Ramos (cell line): Measurements from ENCODE around the gene UNCX.
"Not testable (repeated sequence)": the region's sequence is repeated elsewhere in the genome, so short reads cannot be mapped to it uniquely, and the experiment has no call there.

Source experiments
- in situ Hi-C: fragments of 300-500 bp; cut with MboI; formaldehyde crosslinking; loops from one replicate; pipeline ENCODE4 v1.14.3; 2022; ENCODE audit warnings: low sequenced_read_pairs; ENCODE audit not compliant: unreplicated experiment

Gene UNCX

DNA sequence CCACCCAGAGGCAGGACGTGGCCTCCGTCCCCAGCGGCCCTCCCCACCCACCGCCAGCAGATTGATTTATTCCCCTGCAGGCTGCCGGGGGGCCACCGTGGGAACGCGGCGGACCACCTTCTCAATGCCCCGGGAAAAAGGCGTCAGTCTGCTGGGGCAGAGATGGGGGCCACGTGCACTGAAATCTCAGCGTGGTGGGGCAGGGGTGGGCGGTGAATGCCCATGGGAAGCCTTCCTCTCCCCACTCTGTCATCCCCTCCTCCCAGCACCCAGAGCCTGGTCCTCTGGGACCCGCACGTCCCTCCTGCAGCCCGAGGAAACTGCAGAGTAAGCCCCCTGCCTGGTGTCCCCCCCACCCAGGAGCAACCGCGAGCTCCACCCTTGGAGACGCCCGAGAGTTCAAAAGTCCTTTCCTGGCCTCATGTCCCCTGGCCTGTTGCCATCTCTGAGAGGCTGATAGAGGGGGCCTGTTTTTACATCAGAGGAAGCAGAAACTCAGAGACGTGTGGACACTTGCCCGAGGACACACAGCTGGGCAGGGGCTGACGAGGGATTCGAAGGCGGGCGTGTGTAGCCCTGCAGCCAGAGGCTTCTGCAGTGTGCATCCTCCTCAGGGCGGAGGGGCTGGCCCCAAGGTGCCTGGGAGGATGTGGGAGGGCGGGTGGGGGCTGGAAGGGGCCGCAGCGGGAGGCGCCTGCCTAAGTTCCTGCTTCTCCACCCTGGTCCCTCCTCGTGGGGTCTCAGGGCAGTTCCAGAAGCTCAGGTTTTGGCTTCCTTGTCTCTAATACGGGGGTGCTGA, 21.8 kb downstream of the UNCX start:
- in situ Hi-C loops = no loop called here

DNA sequence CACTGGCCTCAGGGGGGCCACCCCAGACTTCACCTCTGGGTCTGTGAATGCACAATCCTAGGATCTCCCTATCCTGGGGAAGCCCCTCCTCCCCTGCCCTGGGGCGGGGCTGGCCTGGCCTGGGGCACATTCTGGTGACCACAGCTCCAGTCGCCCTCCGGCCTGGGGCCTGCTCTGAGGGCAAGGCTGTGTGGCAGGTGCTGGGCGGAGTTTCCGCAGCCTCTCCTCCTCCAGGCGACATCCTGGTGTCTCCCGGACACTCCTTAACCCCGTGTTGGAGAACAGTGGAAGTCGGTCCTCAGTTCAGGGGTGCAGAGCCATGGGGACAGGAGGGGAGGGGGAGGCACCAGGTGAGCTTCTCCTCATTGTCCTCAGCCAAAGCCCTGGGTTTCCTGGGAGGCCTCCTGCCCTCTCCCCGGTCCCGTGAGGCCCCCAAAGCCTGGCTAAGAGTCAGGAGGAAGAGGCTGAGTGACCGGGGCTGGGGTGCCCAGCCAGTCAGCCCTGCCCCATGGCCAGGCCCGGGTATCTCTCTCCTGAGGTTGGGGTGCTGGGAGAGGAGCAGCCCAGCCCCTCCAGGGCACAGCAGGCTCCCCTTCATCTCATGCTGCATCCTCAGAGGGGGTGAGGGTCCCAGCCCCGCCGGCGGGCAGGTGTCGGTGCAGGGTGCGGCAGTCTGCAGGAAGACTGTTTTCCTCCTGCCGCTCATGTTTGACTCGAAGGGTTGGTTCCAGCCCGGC, 22.6 kb downstream of the UNCX start:
- in situ Hi-C loops = no loop called here

DNA sequence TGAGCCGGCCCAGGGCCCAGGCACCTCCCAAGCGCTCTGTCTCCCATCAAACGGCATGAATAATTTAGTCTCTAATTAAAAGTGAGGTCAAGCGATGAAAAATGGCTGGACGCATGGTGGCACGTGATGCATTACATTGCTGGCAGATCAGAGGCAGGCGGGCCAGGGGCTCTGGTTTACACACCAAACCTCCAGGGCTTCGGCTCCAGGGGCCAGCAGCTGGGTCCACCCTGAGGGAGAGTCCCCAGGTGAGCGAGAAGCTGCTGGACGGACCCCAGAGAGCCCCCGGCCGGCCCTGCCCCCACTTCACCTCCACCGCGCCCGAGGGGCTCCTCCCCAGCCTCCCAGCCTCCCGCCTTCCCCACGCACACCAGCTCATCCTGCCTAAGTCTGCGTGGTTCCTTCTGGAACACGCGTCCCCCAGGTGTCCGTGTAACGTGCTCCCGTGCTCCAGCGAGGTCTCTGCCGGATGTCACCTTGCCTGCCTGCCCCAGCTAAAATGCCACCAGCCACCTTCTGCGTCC, 23.2 kb downstream of the UNCX start:
- in situ Hi-C loops = no loop called here

DNA sequence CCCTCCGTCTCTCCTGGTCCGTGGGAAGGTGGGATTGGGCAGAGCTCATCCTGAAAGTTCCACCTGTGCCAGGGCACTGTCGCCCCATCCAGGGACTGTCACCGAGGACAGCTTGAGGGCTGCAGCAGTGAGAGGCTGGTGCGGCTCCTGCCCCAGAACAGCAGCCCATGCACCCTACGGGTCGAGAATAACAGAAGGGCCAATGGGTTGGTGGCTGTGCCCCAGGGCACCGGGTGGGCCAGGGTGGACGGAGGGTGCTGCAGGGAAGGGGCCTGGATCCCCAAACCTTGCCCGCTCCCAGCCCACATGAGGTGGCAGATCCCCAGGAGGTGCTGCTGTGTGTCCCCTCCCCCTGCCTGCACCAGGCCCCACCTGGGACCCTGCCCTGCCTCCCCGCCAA, 23.9 kb downstream of the UNCX start:
- in situ Hi-C loops = no loop called here

DNA sequence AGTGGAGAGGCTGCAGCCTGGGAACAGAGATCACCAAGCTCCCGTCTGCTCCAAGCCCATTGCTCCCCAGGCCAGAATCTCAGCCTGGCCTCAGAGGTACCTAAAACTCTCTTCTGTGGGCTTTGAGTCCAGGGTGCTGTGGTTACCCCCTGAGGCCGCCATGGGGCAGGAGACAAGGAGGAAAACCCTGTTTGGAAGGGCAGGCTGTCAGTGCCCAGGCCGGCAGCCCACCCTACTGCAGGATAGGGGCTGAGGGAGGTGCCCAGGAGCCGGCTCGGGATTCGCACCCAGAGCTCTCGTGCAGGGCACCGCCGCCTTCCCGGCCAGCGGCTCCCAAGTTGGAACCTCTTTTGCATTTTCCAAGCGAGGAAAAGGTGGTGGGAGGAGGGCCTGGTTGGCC, 24.5 kb downstream of the UNCX start:
- in situ Hi-C loops = no loop called here

DNA sequence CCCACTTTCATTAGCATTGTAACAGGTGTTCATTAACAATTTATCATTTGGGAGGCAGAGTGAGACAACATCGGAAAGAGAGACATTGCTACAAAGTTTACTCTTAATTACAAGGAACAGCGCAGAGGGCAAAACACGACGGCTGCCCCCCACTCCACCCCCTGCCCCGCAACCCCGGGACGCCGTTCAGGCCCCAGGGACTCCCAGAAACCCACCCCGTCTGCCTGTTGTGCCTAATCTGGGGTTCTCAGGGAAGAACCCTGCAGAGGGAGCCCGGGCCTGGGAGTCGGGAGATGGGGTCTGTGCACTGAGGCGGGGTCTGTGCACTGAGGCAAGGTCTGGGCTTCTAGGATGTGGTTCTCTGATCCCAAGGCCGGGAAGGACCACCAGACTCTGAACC, 25.2 kb downstream of the UNCX start:
- in situ Hi-C loops = no loop called here

DNA sequence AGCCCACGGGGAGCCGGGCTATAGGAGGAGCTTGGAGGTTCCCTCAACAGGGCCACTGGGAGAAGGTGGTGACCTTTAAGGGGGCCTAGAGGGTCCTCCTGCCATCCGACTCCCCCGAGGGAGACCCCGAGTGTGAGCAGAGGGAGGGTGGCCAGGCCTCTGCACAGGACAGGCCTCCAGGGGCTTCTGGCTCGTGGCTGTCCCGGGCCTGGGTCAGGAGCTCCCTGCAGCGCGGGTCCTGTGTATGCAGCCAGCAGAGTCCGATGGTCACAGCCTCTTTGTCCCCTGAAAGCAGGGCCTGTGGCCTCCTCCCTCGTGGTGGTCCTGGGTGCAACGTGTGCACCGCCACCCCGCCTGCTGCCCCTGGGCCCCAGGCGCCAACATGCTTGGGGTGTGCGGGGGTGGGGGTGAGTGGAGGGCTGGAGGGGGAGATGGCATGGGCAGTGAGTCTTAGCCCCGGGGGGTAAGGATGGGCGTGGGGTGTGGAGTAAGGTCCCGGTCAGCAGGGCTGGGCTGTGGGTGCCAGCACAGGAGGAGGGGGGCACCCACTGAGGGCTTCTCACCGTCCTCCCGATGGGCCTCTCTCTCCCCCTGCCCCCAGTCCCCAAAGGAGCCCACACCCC, 27.1 kb downstream of the UNCX start:
- in situ Hi-C loops = no loop called here

DNA sequence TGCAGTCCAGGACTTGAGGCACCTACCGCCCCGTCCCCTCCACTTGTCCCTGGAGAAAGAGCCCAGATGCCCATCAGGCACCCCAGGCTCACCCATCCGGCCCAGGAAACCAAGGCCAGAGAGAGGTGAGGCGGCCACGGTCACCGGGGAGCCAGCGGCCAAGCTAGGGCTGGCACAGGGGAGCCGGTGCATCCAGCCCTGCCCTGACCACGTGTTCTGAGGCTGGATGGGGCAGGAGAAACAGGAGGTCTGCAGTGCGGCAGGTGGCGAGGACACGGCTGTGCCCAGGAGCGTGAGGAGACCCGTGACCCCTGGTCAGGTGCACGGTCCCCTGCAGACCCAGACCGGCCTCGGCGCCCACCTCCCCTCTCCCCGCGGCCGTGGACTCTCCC, 27.6 kb downstream of the UNCX start:
- in situ Hi-C loops = no loop called here

DNA sequence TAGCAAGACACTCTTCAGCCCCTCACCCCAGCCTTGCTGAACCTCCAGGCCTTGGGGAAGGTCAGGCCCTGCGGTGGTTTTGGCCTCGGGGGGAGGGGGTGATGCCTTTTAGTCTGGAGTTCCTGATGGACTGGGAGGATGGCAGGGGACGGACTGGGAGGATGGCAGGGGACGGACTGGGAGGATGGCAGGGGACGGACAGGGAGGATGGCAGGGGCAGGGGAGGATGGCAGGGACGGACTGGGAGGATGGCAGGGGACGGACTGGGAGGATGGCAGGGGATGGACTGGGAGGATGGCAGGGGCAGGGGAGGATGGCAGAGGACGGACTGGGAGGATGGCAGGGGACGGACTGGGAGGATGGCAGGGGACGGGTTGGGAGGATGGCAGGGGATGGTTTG, 28.4 kb downstream of the UNCX start:
- in situ Hi-C loops = not testable (repeated sequence)

DNA sequence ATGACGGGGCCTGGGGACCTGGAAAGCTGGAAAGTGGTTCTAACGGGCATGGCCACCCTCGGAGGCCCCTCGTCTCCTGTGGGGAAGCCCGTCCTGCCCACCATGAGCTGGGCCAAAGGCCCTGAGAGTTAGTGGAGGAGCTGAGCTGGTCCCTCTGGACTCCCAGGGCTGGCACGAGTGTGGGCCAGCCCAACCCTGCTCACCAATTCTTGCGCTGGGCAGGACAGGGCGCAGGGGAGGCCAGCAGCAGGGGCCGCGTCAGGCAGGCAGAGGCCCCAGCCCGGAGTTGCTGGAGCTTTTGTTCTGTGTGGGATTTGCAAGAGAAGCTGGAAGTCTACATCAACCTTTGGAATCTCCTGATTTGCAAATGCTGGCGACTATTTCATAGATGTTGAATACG, 29.8 kb downstream of the UNCX start:
- in situ Hi-C loops = no loop called here

DNA sequence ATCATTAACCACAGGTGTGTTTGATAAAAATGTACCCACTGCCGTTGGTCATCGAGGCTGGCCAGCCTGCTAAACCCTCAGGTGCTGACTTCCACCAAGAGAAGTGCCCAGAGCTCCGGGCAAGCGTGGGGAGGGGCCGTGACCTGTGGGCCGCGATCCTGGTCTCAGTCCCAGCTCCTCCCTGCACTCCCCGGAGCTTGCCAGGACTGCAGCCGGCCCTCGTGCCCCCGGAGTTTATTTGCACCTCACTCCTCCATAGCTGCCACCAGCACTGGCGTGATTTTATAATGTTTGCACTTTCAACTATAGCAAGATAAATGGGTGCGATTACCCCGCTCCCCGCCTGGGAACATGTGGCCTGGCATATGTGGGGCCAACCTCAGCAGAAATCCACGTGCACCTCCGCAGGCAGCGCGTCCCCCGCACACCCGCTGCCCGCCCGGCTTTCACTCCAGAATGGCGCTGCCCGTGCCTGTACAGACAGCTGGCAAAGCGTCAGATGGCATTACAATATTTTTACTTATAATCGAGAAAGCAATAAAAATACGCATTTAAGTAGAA, 30.8 kb downstream of the UNCX start:
- in situ Hi-C loops = no loop called here

DNA sequence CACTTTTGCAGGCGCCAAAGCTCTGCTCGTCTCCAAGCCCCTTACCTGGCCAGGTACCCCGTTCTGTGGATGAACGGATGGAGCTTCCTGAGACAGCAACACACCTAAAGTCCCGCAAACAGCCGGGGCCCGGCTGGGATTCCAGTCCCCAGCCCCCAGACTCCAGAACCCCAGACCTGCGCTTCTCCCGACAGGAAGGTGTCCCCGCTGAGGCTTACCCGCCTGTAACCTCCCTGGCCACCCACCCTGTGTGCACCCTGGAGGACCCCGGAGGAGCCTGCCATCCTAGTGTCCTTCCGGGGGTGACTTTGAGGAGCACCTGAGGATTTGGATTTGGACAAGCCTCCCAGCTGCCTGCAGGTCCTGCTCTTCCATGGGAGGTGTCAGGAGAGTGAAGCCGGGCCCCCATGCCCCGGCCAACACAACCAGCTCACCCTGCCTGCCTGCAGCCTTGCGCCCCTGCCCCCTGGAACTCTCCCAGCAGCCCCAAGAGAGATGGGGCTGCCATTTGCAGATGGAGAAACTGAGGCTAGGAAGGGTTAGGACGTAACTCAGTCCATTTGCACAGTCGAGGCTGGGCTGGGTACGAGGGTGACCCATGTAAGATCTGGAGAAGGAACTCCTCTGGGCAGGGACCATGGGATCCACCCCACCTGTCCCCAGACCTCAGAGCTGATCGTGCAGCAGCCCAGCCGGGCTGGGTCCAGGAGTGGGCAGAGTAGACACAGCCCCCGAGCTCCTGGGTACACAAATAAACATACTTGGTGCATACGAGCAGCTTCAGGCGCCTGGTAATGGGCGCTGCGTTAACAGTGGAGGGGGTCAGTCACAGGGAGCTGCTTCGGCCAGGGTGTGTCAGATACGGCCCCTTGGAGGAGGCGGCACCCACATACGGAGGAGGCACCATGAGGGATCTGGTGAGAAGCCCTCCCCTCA, 31.9 kb downstream of the UNCX start:
- in situ Hi-C loops = no loop called here

DNA sequence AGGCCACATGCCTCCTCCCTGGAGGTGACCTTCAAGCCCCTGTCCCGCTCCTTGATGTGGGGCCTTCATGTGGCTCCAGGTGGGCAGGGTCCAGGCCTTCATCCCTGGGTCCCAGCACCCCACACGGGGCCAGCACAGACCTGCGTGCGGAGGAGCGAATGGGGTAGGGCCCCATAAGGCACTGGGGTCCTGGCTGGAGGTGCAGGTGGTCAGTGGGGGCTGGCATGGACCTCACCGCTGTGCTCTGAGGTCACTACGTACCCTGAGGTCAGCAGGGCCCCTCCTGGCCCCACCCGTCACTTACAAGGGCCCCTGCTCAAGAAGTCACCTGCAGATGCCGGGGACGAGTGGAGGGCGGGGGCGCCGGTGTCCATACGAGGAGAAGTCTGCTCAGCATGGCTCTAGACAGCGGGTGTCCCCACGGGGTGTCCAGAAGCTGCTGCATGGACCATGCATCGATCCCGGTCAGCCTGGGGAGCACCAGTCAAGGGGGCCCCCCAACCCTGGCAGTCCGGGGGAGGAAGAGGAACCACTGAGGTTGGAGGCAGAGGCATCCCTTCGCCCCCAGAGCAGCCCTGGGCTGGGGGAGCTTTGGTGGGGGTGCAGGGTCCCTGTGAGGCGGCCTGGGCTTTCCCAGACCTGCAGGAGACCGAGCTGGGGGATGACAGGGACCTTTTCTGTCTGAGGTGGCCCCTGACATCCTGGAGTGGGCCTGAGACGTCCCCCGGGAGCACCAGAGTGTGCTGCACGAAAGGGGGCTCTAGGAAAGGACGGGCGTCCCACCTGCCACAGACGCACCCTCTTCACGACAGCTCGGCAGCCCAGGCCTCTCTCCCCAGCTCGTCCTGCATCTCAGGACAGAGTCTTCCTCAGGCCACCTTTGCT, 34.6 kb downstream of the UNCX start:
- in situ Hi-C loops = no loop called here

DNA sequence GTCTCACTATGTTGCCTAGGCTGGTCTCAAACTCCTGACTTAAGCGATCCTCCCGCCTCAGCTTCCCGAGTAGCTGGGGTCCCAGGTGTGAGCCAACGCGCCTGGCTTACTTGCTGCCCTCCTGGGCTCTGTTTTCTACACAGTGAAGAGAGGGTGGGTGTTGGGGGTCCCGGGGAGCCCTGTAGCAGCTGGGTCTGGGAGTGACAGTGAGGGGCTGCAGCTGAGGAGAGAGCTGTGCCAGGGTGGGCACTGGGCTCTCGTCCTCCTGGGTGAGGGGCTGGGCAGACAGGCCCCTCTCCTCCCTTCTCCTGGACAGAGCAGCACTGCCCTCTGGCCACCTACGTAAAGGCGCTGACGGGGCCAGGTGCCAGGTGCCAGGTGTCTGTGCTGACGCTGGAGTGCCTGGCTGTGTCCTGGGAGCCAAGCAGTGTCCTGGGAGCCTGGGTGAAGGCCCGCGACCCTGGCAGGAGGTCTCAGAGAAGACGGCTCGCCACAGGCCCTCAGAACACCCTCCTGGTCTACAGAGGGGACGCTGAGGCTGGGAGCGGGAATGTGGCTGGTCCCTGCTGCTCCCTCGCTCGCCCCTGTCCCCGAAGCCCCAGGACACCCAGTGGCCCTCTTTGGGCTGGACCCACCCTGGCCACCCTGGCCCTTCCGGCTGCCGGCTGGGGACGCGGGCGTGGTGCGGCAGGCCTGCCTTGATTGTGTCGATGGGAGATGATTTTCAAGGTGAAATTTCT, 35.6 kb downstream of the UNCX start:
- in situ Hi-C loops = no loop called here

DNA sequence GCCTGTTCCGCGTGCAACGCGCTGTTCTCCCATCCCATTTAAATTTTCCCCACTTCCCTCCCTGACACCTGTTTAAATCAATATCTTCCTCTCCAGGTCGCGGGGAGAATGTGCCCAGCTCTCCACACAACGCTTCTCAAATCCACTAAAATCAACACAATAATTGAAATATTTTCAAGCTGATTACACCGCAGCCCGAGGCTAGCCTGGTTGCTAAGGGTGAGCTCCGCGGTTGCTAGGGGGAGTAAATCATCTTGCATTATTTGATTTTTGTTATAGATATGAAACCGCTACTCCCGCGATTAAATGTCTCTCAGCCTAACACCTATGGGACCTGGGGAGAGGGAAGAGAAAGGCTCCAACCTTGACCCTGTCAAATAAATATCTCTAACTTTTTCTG, 36.2 kb downstream of the UNCX start:
- in situ Hi-C loops = no loop called here

DNA sequence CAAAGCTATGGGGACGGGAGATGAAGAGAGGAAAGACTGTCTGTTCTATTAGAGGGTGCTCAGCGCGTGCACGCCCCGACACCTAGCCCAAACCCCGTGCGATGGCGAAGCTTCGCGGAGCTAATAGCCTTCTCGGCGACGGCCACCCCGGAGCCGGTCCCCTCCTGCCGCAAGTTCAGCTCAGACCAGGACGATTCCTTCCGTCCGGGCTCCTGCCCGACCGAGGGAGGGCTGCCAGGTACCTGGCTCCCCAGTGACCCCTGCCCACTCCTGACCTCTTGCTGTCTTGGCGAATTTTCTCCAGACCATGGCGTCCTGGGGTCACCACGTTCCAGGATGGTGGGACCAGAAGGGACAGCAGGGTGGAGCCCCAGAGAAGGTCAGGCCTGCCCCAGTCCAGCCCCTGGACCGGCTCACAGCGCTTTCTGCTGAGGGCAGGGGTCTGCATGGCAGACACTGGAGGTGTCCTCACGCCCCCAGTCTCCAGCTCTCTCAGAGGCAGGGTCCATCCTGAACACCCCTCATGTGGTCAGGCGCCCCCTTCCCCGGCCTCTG, 36.7 kb downstream of the UNCX start:
- in situ Hi-C loops = no loop called here

DNA sequence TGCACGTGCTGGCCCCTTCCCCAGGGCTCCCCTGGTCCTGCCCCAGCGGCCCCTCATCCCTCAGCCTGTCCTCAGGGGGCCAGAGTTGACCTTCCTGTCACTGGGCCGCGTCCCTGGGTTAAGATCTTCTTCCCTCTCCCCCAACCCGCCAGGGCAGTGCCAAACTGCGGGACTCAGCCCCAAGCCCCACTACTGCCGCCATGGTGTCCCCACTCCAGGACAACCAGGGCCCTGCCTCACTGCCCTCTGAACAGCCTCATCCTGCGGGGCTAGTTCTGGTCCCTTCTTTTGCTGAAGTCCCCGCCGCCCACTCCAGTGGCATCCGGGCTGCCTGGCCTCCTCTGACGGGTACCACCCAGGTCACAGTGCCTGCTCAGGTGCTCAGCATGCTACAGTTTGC, 37.5 kb downstream of the UNCX start:
- in situ Hi-C loops = no loop called here

DNA sequence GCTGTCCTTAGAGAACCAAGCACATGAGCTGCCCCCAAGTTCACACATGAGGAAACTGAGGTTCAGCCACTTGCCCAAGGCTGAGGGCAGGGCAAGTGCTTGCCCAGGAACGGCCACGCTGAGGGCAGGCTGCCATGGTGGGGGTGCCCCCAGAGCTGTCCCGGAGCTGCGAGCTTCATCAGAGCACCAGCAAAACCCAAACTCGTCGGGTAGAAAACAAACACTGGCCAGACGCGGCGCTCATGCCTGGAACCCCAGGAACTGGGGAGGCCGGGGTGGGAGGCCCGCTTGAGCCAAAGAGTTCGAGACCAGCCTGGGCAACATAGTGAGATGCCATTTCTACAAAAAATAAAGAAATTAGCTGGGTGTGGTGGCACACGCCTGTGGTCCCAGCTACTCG, 38.4 kb downstream of the UNCX start:
- in situ Hi-C loops = no loop called here
